ENCODE results near the gene PLA2G2A.

PLA2G2A gene

GRCh38 chr1:19967808-19968207 lies 11.6 kb downstream of the PLA2G2A start:
- H3K36me3 ChIP-seq (ENCODE audit: control insufficient read depth, insufficient read depth, low read length), result no peaks in the 10 kb centered on the region
- no peak overlapping the region for H3K4me3 ChIP-seq (replicated peaks; ENCODE audit: low read depth, low read length)
- peaks cover 2% of the 10 kb centered on the region; the same call in 1 of the 2 replicates for H3K27me3 ChIP-seq (replicated peaks; ENCODE audit: control insufficient read depth, insufficient read depth, low read length)
- no peak for DNase-seq (ENCODE audit: extremely low read depth, insufficient read length)
- TF ChIP-seq, protein P1, sequence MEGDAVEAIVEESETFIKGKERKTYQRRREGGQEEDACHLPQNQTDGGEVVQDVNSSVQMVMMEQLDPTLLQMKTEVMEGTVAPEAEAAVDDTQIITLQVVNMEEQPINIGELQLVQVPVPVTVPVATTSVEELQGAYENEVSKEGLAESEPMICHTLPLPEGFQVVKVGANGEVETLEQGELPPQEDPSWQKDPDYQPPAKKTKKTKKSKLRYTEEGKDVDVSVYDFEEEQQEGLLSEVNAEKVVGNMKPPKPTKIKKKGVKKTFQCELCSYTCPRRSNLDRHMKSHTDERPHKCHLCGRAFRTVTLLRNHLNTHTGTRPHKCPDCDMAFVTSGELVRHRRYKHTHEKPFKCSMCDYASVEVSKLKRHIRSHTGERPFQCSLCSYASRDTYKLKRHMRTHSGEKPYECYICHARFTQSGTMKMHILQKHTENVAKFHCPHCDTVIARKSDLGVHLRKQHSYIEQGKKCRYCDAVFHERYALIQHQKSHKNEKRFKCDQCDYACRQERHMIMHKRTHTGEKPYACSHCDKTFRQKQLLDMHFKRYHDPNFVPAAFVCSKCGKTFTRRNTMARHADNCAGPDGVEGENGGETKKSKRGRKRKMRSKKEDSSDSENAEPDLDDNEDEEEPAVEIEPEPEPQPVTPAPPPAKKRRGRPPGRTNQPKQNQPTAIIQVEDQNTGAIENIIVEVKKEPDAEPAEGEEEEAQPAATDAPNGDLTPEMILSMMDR (IDR thresholded peaks at IDR 0.05; ENCODE audit: insufficient read depth, low read length, poor library complexity, severe bottlenecking), result no peak

- TF ChIP-seq, protein P1 (IDR thresholded peaks at IDR 0.05; ENCODE audit: insufficient read depth, low read length, poor library complexity, severe bottlenecking), result no peak
- Histone ChIP-seq H3K27me3 (replicated peaks; ENCODE audit: control insufficient read depth, insufficient read depth, low read length) (peaks cover 2% of the 10 kb centered on the region; the same call in 1 of the 2 replicates), H3K4me3 (replicated peaks; ENCODE audit: low read depth, low read length) (no peak overlapping the region), H3K36me3 (ENCODE audit: control insufficient read depth, insufficient read depth, low read length) (no peaks in the 10 kb centered on the region)
- DNase-seq (ENCODE audit: extremely low read depth, insufficient read length), result no peak
These were observed 14.9 kb downstream of the PLA2G2A start for GRCh38 chr1:19964542-19964941.

DNA sequence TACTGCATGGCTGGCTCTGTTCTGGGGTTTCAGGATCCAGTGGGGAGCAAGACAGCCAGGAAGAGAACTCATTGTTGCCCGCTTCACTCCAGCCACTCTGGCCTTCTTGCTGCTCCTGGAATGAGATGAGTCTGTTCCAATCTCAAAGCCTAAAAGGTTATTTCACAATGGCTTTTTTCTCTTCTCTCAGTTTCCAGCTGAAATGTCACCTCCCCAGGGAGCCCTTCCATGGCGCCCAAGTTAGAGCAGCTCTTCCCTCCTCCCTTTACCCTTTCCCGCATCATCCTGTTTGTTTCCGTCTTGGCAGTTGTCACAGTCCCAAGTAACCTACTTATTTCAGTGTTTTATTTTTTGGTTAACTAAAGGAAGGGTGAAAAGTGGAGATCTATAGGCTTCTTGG lies 15.8 kb downstream of the PLA2G2A start:
- no peak for DNase-seq (ENCODE audit: extremely low read depth, insufficient read length)
- Histone ChIP-seq H3K4me3 (replicated peaks; ENCODE audit: low read depth, low read length) (no peak overlapping the region), H3K36me3 (ENCODE audit: control insufficient read depth, insufficient read depth, low read length) (no peaks in the 10 kb centered on the region), H3K27me3 (replicated peaks; ENCODE audit: control insufficient read depth, insufficient read depth, low read length) (peaks cover 2% of the 10 kb centered on the region; the same call in 1 of the 2 replicates)
- TF ChIP-seq, protein P1 (IDR thresholded peaks at IDR 0.05; ENCODE audit: insufficient read depth, low read length, poor library complexity, severe bottlenecking), result no peak

DNA sequence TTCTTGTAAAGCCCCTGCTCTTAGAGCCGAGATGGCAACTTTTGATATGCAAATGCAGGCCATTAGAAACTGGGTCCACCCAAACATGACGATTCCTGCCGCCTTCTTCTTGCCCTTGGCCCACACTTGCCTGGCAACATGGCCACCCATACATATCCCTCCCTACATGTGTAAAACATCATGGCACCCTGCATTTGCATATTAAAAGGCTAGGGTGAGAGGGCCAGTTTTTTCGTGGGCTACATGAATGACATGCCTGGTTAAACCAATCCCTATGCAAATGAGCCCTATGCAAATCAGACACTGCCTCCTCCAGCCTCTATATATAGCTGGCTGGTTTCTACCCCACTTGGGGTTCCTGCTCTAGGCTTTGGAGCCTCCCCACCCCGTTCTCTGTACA lies 18.8 kb downstream of the PLA2G2A start:
- TF ChIP-seq, protein P1 (IDR thresholded peaks at IDR 0.05; ENCODE audit: insufficient read depth, low read length, poor library complexity, severe bottlenecking), result no peak
- H3K27me3 ChIP-seq (replicated peaks; ENCODE audit: control insufficient read depth, insufficient read depth, low read length), result no peaks in the 10 kb centered on the region; the same call in 1 of the 2 replicates
- DNase-seq (ENCODE audit: extremely low read depth, insufficient read length), result peak; percentile 13

GRCh38 chr1:19957779-19958178 lies 21.6 kb downstream of the PLA2G2A start:
- Histone ChIP-seq H3K4me3 (replicated peaks; ENCODE audit: low read depth, low read length) (no peak overlapping the region), H3K27me3 (replicated peaks; ENCODE audit: control insufficient read depth, insufficient read depth, low read length) (no peaks in the 10 kb centered on the region; the same call in 1 of the 2 replicates), H3K36me3 (ENCODE audit: control insufficient read depth, insufficient read depth, low read length) (no peaks in the 10 kb centered on the region)
- no peak for DNase-seq (ENCODE audit: extremely low read depth, insufficient read length)
- TF ChIP-seq, protein P1 (IDR thresholded peaks at IDR 0.05; ENCODE audit: insufficient read depth, low read length, poor library complexity, severe bottlenecking), result no peak

More for the DNA sequence above, 18.8 kb downstream of the PLA2G2A start:
- Histone ChIP-seq H3K4me3 (replicated peaks; ENCODE audit: low read depth, low read length) (no peak overlapping the region), H3K36me3 (ENCODE audit: control insufficient read depth, insufficient read depth, low read length) (no peaks in the 10 kb centered on the region)

Measured in GM06990 (cell line).